WTC11 (cell line): Measurements from ENCODE around the gene NINL. TPM values are rescaled to one million over a fixed set of nuclear protein-coding genes. Genes with fewer than 3 reads are reported as not detected.

Experiments
- ATAC-seq: fragments of 200-7000 bp; cut with Tn5 transposase; 2 replicates; pipeline ENCODE4 v1.10.0; 2021; ENCODE audit warnings: mild to moderate bottlenecking, moderate library complexity
- CTCF ChIA-PET: fragments of 300-600 bp; sonication (Branson Sonifier 250); formaldehyde crosslinking; loops from one replicate; lab custom pipeline; 2021; ENCODE audit warnings: antibody characterized with exemption; lab: Charles Lee
- POLR2A ChIA-PET: fragments of 350-600 bp; sonication (Branson Sonifier 250); formaldehyde crosslinking; loops from one replicate; lab custom pipeline; 2021; ENCODE audit warnings: antibody characterized with exemption; lab: Charles Lee
- DNase-seq: peaks from one replicate; pipeline ENCODE4 v3.0.0; 2021; ENCODE audit warnings: low spot score
- H3K27ac Mint-ChIP-seq: 2 replicates; pipeline ENCODE4 v1.8.0; 2021; ENCODE audit warnings: mixed read lengths
- H3K27me3 Mint-ChIP-seq: 2 replicates; pipeline ENCODE4 v1.8.0; 2021; ENCODE audit warnings: low read depth, mild to moderate bottlenecking, moderate library complexity, mixed read lengths
- H3K36me3 Mint-ChIP-seq: 2 replicates; pipeline ENCODE4 v1.8.0; 2021; ENCODE audit warnings: mixed read lengths
- H3K4me1 Mint-ChIP-seq: 2 replicates; pipeline ENCODE4 v1.8.0; 2022; ENCODE audit warnings: mixed read lengths
- H3K4me3 Mint-ChIP-seq: 2 replicates; pipeline ENCODE4 v1.8.0; 2021; ENCODE audit warnings: mild to moderate bottlenecking, moderate library complexity, mixed read lengths
- H3K9me3 Mint-ChIP-seq: 2 replicates; pipeline ENCODE4 v1.8.0; 2021; ENCODE audit warnings: mixed read lengths
- CBFB ChIP-seq: sonication (generic); formaldehyde crosslinking; IDR thresholded peaks from 2 replicates; pipeline ENCODE4 v1.8.1; 2022; ENCODE audit warnings: mild to moderate bottlenecking, low read depth, missing genetic modification reagents
- CREB1 ChIP-seq: sonication (generic); formaldehyde crosslinking; IDR thresholded peaks from 2 replicates; pipeline ENCODE4 v1.8.0; 2023; ENCODE audit warnings: mild to moderate bottlenecking, missing genetic modification reagents
- ELF4 ChIP-seq: sonication (generic); formaldehyde crosslinking; IDR thresholded peaks from 2 replicates; pipeline ENCODE4 v1.8.1; 2022; ENCODE audit warnings: low read depth, mild to moderate bottlenecking, moderate library complexity, missing genetic modification reagents
- EMX1 ChIP-seq: fragments of 250-450 bp; sonication (Bioruptor Pico); IDR thresholded peaks from 2 replicates; pipeline ENCODE4 v1.8.0; 2021; ENCODE audit warnings: mild to moderate bottlenecking
- ERG ChIP-seq: fragments of 250-450 bp; sonication (Bioruptor Pico); IDR thresholded peaks from 2 replicates; pipeline ENCODE4 v1.8.0; 2021; ENCODE audit warnings: mild to moderate bottlenecking
- ETV6 ChIP-seq: sonication (generic); formaldehyde crosslinking; IDR thresholded peaks from 2 replicates; pipeline ENCODE4 v1.8.1; 2022; ENCODE audit warnings: mild to moderate bottlenecking, missing genetic modification reagents
- IRF1 ChIP-seq: sonication (generic); formaldehyde crosslinking; IDR thresholded peaks from 2 replicates; pipeline ENCODE4 v1.8.0; 2023; ENCODE audit warnings: missing genetic modification reagents
- JUN ChIP-seq: sonication (generic); formaldehyde crosslinking; IDR thresholded peaks from 2 replicates; pipeline ENCODE4 v1.8.0; 2023; ENCODE audit warnings: mild to moderate bottlenecking, missing genetic modification reagents
- NFE2L1 ChIP-seq: sonication (generic); formaldehyde crosslinking; IDR thresholded peaks from 2 replicates; pipeline ENCODE4 v1.8.1; 2023; ENCODE audit warnings: missing genetic modification reagents
- NR1H2 ChIP-seq: sonication (generic); formaldehyde crosslinking; IDR thresholded peaks from 2 replicates; pipeline ENCODE4 v1.9.0; 2021; ENCODE audit warnings: mild to moderate bottlenecking, moderate library complexity, missing genetic modification reagents
- NR2C2 ChIP-seq: sonication (generic); formaldehyde crosslinking; IDR thresholded peaks from 2 replicates; pipeline ENCODE4 v1.8.0; 2022; ENCODE audit warnings: mild to moderate bottlenecking, missing genetic modification reagents
- OVOL2 ChIP-seq: fragments of 250-450 bp; sonication (Bioruptor Pico); IDR thresholded peaks from 2 replicates; pipeline ENCODE4 v1.9.0; 2021; ENCODE audit warnings: mild to moderate bottlenecking, borderline replicate concordance
- SP1 ChIP-seq: sonication (generic); formaldehyde crosslinking; conservative IDR thresholded peaks from 2 replicates; pipeline ENCODE4 v1.8.1; 2022; ENCODE audit warnings: missing genetic modification reagents
- USF2 ChIP-seq: sonication (generic); formaldehyde crosslinking; IDR thresholded peaks from 2 replicates; pipeline ENCODE4 v1.8.1; 2023; ENCODE audit warnings: mild to moderate bottlenecking, missing genetic modification reagents, moderate library complexity
- ZBTB43 ChIP-seq: sonication (generic); formaldehyde crosslinking; IDR thresholded peaks from 2 replicates; pipeline ENCODE4 v1.8.1; 2023; ENCODE audit warnings: mild to moderate bottlenecking, missing genetic modification reagents
- ZNF281 ChIP-seq: sonication (generic); formaldehyde crosslinking; IDR thresholded peaks from 2 replicates; pipeline ENCODE4 v1.8.0; 2023; ENCODE audit warnings: mild to moderate bottlenecking, missing genetic modification reagents
- ZNF396 ChIP-seq: fragments of 250-450 bp; sonication (Bioruptor Pico); IDR thresholded peaks from 2 replicates; pipeline ENCODE4 v1.8.0; 2021; ENCODE audit warnings: mild to moderate bottlenecking, moderate library complexity, borderline replicate concordance
- total RNA-seq: library from RNA; stranded (reverse); gene quantifications from 3 replicates; pipeline ENCODE4 v1.2.3, GENCODE V29; 2021
- TF ChIP-seq, protein P1 (sequence below): sonication (generic); formaldehyde crosslinking; IDR thresholded peaks from 2 replicates; pipeline ENCODE4 v1.8.1; 2022; ENCODE audit warnings: mild to moderate bottlenecking, missing genetic modification reagents, moderate library complexity, borderline replicate concordance
- TF ChIP-seq, protein P2 (sequence below): fragments of 250-450 bp; sonication (Bioruptor Pico); IDR thresholded peaks from 2 replicates; pipeline ENCODE4 v2.1.2; 2022; ENCODE audit warnings: mild to moderate bottlenecking, moderate library complexity
- TF ChIP-seq, protein P3 (sequence below): sonication (generic); formaldehyde crosslinking; IDR thresholded peaks from 2 replicates; pipeline ENCODE4 v1.8.1; 2022; ENCODE audit warnings: low read depth, mild to moderate bottlenecking, moderate library complexity, missing genetic modification reagents, borderline replicate concordance

The NINL gene
- total RNA-seq, 1 experiment from 2014 or later: 36.0 TPM

DNA sequence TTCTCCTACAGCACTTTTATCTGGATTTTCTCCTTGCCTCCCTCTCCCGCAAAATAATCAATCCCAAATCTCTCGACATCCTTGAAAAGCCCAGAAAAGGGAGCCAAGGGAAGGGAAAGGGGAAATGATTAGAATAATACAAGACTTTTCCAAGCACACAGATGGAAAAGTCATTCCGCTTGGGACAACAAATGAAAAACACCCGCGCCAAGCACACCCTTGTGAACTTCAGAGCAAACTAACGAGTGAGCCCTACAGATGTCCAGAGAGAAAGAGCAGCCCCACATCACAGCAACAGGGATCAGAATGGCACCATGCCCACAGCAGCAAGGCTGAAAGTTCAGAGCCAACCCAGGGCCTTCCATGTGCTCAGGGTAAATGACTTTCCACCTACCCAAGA is 49.6 kb downstream of the NINL start (continued):
- TF ChIP-seq JUN (CRISPR knock-in tag) (no peak), ZBTB43 (no peak), SP1 (no peak)

DNA sequence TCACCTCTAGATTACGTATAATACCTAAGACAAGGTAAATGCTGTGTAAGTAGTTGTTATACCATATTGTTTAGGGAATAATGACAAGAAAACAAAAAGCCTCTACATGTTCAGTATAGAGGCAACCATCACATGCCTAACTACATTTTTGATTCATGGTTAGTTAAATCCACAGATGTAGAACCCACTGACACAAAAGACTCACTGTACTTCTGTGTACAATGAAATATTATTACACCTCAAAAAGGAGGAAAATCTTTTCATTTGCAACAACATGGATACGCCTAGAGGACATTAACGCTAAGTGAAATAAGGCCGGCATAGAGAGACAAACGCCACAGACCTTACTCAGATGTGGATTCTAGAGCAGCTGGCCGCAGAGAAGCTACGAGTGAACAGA is 50.5 kb downstream of the NINL start:
- H3K27ac Mint-ChIP-seq: no peak overlapping the region
- peaks cover 21% of the 10 kb centered on the region for H3K9me3 Mint-ChIP-seq

GRCh38 chr20:25533920-25534700 is 51.2 kb downstream of the NINL start:
- H3K4me1 Mint-ChIP-seq: peaks cover 36% of the 10 kb centered on the region
- H3K27me3 Mint-ChIP-seq: peaks cover 3% of the 10 kb centered on the region; the same call in 1 of the 2 replicates
- peaks cover 24% of the 10 kb centered on the region for H3K9me3 Mint-ChIP-seq
- H3K27ac Mint-ChIP-seq: peak overlapping the region; percentile 63
- DNase-seq (no peak), ATAC-seq (no peak)
- no peak overlapping the region for H3K4me3 Mint-ChIP-seq
- ChIA-PET POLR2A (no interaction called here), CTCF (interaction anchor here (0.7 kb wide), 1 partner anchor 11 kb away, joined by 3 read pairs; no protein-coding TSS in a partner anchor)
- H3K36me3 Mint-ChIP-seq: peaks cover 33% of the 10 kb centered on the region
- no peak for TF ChIP-seq NR1H2 (CRISPR knock-in tag)
- no peak for TF ChIP-seq OVOL2 (CRISPR knock-in tag)
- no peak for TF ChIP-seq ZNF281 (CRISPR knock-in tag)
- no peak for TF ChIP-seq IRF1
- TF ChIP-seq ZNF396 (CRISPR knock-in tag): no peak
- TF ChIP-seq NFE2L1: no peak
- TF ChIP-seq ETV6 (CRISPR knock-in tag): no peak
- no peak for TF ChIP-seq CBFB
- TF ChIP-seq USF2 (CRISPR knock-in tag): no peak

More for the DNA sequence above, 50.5 kb downstream of the NINL start:
- no peak for DNase-seq
- Mint-ChIP-seq H3K4me1 (peaks cover 41% of the 10 kb centered on the region), H3K4me3 (no peak overlapping the region), H3K27me3 (peaks cover 3% of the 10 kb centered on the region; the same call in 1 of the 2 replicates), H3K36me3 (peaks cover 28% of the 10 kb centered on the region)
- ATAC-seq: no peak
- ChIA-PET CTCF (no interaction called here), POLR2A (no interaction called here)
- TF ChIP-seq EMX1 (no peak), ELF4 (no peak), ERG (CRISPR knock-in tag) (no peak), CREB1 (CRISPR knock-in tag) (no peak), NR2C2 (CRISPR knock-in tag) (no peak)
- TF ChIP-seq, protein P1, sequence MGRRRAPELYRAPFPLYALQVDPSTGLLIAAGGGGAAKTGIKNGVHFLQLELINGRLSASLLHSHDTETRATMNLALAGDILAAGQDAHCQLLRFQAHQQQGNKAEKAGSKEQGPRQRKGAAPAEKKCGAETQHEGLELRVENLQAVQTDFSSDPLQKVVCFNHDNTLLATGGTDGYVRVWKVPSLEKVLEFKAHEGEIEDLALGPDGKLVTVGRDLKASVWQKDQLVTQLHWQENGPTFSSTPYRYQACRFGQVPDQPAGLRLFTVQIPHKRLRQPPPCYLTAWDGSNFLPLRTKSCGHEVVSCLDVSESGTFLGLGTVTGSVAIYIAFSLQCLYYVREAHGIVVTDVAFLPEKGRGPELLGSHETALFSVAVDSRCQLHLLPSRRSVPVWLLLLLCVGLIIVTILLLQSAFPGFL (CRISPR knock-in tag): no peak
- TF ChIP-seq, protein P2, sequence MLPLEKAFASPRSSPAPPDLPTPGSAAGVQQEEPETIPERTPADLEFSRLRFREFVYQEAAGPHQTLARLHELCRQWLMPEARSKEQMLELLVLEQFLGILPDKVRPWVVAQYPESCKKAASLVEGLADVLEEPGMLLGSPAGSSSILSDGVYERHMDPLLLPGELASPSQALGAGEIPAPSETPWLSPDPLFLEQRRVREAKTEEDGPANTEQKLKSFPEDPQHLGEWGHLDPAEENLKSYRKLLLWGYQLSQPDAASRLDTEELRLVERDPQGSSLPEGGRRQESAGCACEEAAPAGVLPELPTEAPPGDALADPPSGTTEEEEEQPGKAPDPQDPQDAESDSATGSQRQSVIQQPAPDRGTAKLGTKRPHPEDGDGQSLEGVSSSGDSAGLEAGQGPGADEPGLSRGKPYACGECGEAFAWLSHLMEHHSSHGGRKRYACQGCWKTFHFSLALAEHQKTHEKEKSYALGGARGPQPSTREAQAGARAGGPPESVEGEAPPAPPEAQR (CRISPR knock-in tag): no peak
- TF ChIP-seq, protein P3, sequence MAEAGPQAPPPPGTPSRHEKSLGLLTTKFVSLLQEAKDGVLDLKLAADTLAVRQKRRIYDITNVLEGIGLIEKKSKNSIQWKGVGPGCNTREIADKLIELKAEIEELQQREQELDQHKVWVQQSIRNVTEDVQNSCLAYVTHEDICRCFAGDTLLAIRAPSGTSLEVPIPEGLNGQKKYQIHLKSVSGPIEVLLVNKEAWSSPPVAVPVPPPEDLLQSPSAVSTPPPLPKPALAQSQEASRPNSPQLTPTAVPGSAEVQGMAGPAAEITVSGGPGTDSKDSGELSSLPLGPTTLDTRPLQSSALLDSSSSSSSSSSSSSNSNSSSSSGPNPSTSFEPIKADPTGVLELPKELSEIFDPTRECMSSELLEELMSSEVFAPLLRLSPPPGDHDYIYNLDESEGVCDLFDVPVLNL: no peak
